ENCODE results near the gene ARIH1. TPM values are rescaled to one million over a fixed set of nuclear protein-coding genes. Genes with fewer than 3 reads are reported as not detected.

ARIH1 gene
- polyA plus RNA-seq, 1 of the 3 experiments (the other 2 are of a cell fraction), result 48.3 TPM

- Histone ChIP-seq H3K79me2 (ENCODE audit: insufficient read depth) (peaks cover 78% of the 10 kb centered on the region), H3K4me3 (ENCODE audit: low read depth in 2 of 2, low read length in 1 of 2) (no peak overlapping the region), H3K27me3 (ENCODE audit: insufficient read depth) (no peaks in the 10 kb centered on the region), H3K9me3 (no peaks in the 10 kb centered on the region), H3K4me2 (no peak overlapping the region), H3F3A (replicated peaks; ENCODE audit: insufficient read depth) (peaks cover 13% of the 10 kb centered on the region), H3K27ac (ENCODE audit: low read depth in 2 of 2, low read length in 1 of 2) (no peak overlapping the region), H2AFZ (ENCODE audit: low read depth) (no peak overlapping the region), H4K20me1 (ENCODE audit: insufficient read depth) (peaks cover 30% of the 10 kb centered on the region), H3K9me2 (no peaks in the 10 kb centered on the region), H3K9ac (no peak overlapping the region), H3K4me1 (ENCODE audit: control insufficient read depth in 1 of 2, insufficient read depth in 2 of 2, low read depth in 1 of 2, low read length in 1 of 2) (peaks cover 0 to 4% of the 10 kb centered on the region in 2 experiments; a peak in 1 of 4 replicates), H3K36me3 (replicated peaks in 1 of 2; ENCODE audit: control insufficient read depth in 1 of 2, insufficient read depth in 2 of 2, low read length in 1 of 2) (peaks cover 10 to 24% of the 10 kb centered on the region in 2 experiments)
- POLR2A ChIA-PET, result no interaction called here
- CTCF ChIA-PET, result no interaction called here
- TF ChIP-seq FOSL2 (IDR thresholded peaks at IDR 0.05; ENCODE audit: borderline replicate concordance, low read depth) (no peak), YY1 (IDR thresholded peaks at IDR 0.05; ENCODE audit: low read depth) (no peak)
- 90% methylated on average over 8 of the region's 8 CpGs for WGBS (ENCODE audit: low lambda C conversion rate)
- no peak for DNase-seq
Measured at GRCh38 chr15:72554471-72555425, 80.6 kb downstream of the ARIH1 start.

- H3K79me2 ChIP-seq (ENCODE audit: insufficient read depth), result peaks cover 66% of the 10 kb centered on the region
- H3K9me2 ChIP-seq, result no peaks in the 10 kb centered on the region
- TF ChIP-seq MXI1 (IDR thresholded peaks at IDR 0.05; ENCODE audit: low read depth, low read length) (no peak), NRF1 (IDR thresholded peaks at IDR 0.05; ENCODE audit: low read depth, low read length) (no peak), GABPA (IDR thresholded peaks at IDR 0.05; ENCODE audit: low read depth) (no peak), TAF1 (IDR thresholded peaks at IDR 0.05; ENCODE audit: borderline replicate concordance, low read depth, low read length) (no peak), FOXJ3 (CRISPR knock-in tag; IDR thresholded peaks at IDR 0.05) (no peak), RAD21 (IDR thresholded peaks at IDR 0.05; ENCODE audit: low read length) (no peak)
- H3K36me3 ChIP-seq (replicated peaks in 1 of 2; ENCODE audit: control insufficient read depth in 1 of 2, insufficient read depth in 2 of 2, low read length in 1 of 2), result peaks cover 32 to 46% of the 10 kb centered on the region in 2 experiments
- ChIA-PET POLR2A (no interaction called here), CTCF (no interaction called here)
- no peaks in the 10 kb centered on the region for H3K9me3 ChIP-seq
- WGBS (ENCODE audit: low lambda C conversion rate), result 92% methylated on average over 3 of the region's 3 CpGs
- H2AFZ ChIP-seq (ENCODE audit: low read depth), result no peak overlapping the region
- H3K4me2 ChIP-seq, result no peak overlapping the region
- H3K4me3 ChIP-seq (ENCODE audit: low read depth in 2 of 2, low read length in 1 of 2), result no peak overlapping the region
- DNase-seq, result no peak
- peaks cover 0 to 4% of the 10 kb centered on the region in 2 experiments; a peak in 1 of 4 replicates for H3K4me1 ChIP-seq (ENCODE audit: control insufficient read depth in 1 of 2, insufficient read depth in 2 of 2, low read depth in 1 of 2, low read length in 1 of 2)
- peaks cover 4% of the 10 kb centered on the region for H3F3A ChIP-seq (replicated peaks; ENCODE audit: insufficient read depth)
- no peaks in the 10 kb centered on the region for H3K27me3 ChIP-seq (ENCODE audit: insufficient read depth)
- H4K20me1 ChIP-seq (ENCODE audit: insufficient read depth), result peaks cover 20% of the 10 kb centered on the region
- H3K27ac ChIP-seq (ENCODE audit: low read depth in 2 of 2, low read length in 1 of 2), result no peak overlapping the region
- no peak overlapping the region for H3K9ac ChIP-seq
Measured at GRCh38 chr15:72559781-72560180, 85.7 kb downstream of the ARIH1 start.

- Histone ChIP-seq H3K79me2 (ENCODE audit: insufficient read depth) (peaks cover 61% of the 10 kb centered on the region), H4K20me1 (ENCODE audit: insufficient read depth) (peaks cover 20% of the 10 kb centered on the region), H3K9me2 (no peaks in the 10 kb centered on the region), H3K36me3 (replicated peaks in 1 of 2; ENCODE audit: control insufficient read depth in 1 of 2, insufficient read depth in 2 of 2, low read length in 1 of 2) (peaks cover 36 to 51% of the 10 kb centered on the region in 2 experiments), H3K4me3 (ENCODE audit: low read depth in 2 of 2, low read length in 1 of 2) (no peak overlapping the region), H3F3A (replicated peaks; ENCODE audit: insufficient read depth) (peaks cover 4% of the 10 kb centered on the region), H3K27ac (ENCODE audit: low read depth in 2 of 2, low read length in 1 of 2) (no peak overlapping the region), H3K4me1 (ENCODE audit: control insufficient read depth in 1 of 2, insufficient read depth in 2 of 2, low read depth in 1 of 2, low read length in 1 of 2) (peaks cover 0 to 4% of the 10 kb centered on the region in 2 experiments; a peak in 1 of 4 replicates), H3K9me3 (no peaks in the 10 kb centered on the region), H3K27me3 (ENCODE audit: insufficient read depth) (no peaks in the 10 kb centered on the region), H3K9ac (no peak overlapping the region), H2AFZ (ENCODE audit: low read depth) (no peak overlapping the region), H3K4me2 (no peak overlapping the region)
- POLR2A ChIA-PET, result no interaction called here
- WGBS (ENCODE audit: low lambda C conversion rate), result 100% methylated on average over 1 of the region's 1 CpG
- CTCF ChIA-PET, result no interaction called here
- no peak for TF ChIP-seq GATA2 (CRISPR knock-in tag; IDR thresholded peaks at IDR 0.05)
- no peak for TF ChIP-seq NRF1 (IDR thresholded peaks at IDR 0.05; ENCODE audit: low read depth, low read length)
- no peak for TF ChIP-seq EZH2phosphoT487 (IDR thresholded peaks at IDR 0.05; ENCODE audit: borderline replicate concordance, low read depth)
- TF ChIP-seq SMC3 (IDR thresholded peaks at IDR 0.05; ENCODE audit: low read depth, low read length), result no peak
- no peak for TF ChIP-seq TAF1 (IDR thresholded peaks at IDR 0.05; ENCODE audit: borderline replicate concordance, low read depth, low read length)
- no peak for TF ChIP-seq NFIC (IDR thresholded peaks at IDR 0.05; ENCODE audit: borderline replicate concordance)
- TF ChIP-seq PBX3 (IDR thresholded peaks at IDR 0.05), result no peak
- TF ChIP-seq GABPA (IDR thresholded peaks at IDR 0.05; ENCODE audit: low read depth), result no peak
- no peak for TF ChIP-seq YY1 (IDR thresholded peaks at IDR 0.05; ENCODE audit: low read depth)
- no peak for TF ChIP-seq RXRA (IDR thresholded peaks at IDR 0.05; ENCODE audit: borderline replicate concordance, low read depth)
- TF ChIP-seq POLR2AphosphoS5 (IDR thresholded peaks at IDR 0.05; ENCODE audit: low read depth, low read length), result no peak
- TF ChIP-seq TCF12 (IDR thresholded peaks at IDR 0.05), result no peak
- no peak for TF ChIP-seq FOXM1 (IDR thresholded peaks at IDR 0.05; ENCODE audit: low read depth)
- TF ChIP-seq USF2 (IDR thresholded peaks at IDR 0.05; ENCODE audit: borderline replicate concordance, low read depth, low read length), result no peak
- DNase-seq, result no peak
Measured at GRCh38 chr15:72560458-72560857, 86.3 kb downstream of the ARIH1 start.

Data from SK-N-SH (cell line).